RWPE1 (cell line): Measurements from ENCODE around the gene MTRF1.

Experiments
- CTCF ChIA-PET: fragments of 350-600 bp; sonication (Branson Sonifier 250); formaldehyde crosslinking; extraction: SDS; loops from one replicate; lab custom pipeline; 2021; lab: Yijun Ruan, JAX
- POLR2A ChIA-PET: fragments of 400-600 bp; formaldehyde crosslinking; extraction: SDS; loops from one replicate; lab custom pipeline; 2020; ENCODE audit warnings: antibody characterized with exemption; ENCODE audit not compliant: low non-redundant PET; lab: Yijun Ruan, JAX
- DNase-seq: peaks from one replicate; pipeline ENCODE4 v3.0.0; 2012; ENCODE audit warnings: low spot score
- H3K27ac ChIP-seq: fragments of 450-650 bp; 2 replicates; pipeline ENCODE4 v1.5.1; 2017
- CTCF ChIP-seq: fragments of 450-650 bp; conservative IDR thresholded peaks from 2 replicates; pipeline ENCODE4 v1.5.1; 2017; ENCODE audit warnings: low read depth, mild to moderate bottlenecking

Gene MTRF1

DNA sequence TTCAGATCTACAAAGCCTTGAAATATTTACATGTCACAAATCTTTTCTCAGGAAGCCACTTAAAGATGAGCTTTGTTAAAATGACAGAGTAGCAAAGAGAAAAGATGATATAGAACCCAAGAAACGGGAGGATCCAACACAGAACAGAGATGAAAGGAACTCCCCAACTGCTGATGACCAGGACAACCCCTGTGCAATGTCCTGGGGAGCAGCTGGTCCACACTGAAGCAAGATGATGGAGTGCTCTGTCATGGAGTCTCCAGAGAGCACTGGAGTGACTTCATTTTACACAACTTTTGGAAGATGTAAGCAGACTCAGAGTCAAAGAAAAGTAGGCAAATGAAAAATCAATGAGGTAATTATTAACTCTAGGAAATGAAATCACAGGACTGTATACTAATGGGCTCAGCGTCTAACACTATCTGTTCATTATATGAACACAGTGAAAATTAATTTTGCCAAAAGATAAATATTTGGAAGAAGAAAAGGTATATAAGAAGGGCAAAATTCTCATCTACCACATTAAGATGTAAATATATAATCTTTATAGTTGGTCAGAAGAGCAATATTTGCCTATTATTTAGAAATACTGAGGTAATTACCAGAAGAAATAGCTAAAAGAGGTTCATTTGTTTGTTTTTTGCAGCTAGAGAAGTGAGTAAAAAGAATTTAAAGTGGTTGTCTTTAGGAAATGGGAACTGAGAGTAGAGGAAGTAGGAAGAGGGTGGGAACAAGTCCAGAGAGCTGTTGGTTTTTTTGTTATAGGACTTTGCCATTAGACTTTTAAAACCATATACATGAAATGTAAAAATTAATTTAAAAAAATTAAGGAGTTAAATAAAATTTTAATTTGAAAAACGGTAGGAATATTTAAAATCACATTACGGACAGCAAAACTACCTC, 30.5 kb downstream of the MTRF1 start:
- TF ChIP-seq CTCF: no peak
- H3K27ac ChIP-seq: no peak overlapping the region
- DNase-seq: no peak
- ChIA-PET POLR2A (no interaction called here), CTCF (interaction anchor here (1.4 kb wide), 1 partner anchor 10 kb away, joined by 4 read pairs; no protein-coding TSS in a partner anchor)

DNA sequence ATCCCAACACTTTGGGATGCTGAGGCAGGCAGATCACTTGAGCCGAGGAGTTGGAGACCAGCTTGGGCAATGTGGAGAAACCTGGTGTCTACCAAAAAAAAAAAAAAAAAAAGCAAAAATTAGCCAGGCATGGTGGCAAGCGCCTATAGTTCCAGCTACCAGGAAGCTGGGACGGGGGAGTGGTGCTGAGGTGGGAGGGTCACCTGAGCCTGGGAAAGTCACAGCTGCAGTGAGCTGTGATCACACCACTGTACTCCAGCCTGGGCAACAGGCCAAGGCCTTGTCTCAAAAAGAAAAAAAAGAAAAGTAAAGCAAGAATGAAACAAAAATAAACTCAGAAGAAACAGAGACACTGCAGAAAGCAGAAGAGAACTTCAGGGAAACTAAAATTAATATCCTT, 31.6 kb downstream of the MTRF1 start:
- no peak for TF ChIP-seq CTCF
- no peak overlapping the region for H3K27ac ChIP-seq
- no peak for DNase-seq
- CTCF ChIA-PET: interaction anchor here (0.6 to 1.4 kb wide), 2 partner anchors 9 to 64 kb away, joined by 4 to 8 read pairs; no protein-coding TSS in a partner anchor
- POLR2A ChIA-PET: no interaction called here

DNA sequence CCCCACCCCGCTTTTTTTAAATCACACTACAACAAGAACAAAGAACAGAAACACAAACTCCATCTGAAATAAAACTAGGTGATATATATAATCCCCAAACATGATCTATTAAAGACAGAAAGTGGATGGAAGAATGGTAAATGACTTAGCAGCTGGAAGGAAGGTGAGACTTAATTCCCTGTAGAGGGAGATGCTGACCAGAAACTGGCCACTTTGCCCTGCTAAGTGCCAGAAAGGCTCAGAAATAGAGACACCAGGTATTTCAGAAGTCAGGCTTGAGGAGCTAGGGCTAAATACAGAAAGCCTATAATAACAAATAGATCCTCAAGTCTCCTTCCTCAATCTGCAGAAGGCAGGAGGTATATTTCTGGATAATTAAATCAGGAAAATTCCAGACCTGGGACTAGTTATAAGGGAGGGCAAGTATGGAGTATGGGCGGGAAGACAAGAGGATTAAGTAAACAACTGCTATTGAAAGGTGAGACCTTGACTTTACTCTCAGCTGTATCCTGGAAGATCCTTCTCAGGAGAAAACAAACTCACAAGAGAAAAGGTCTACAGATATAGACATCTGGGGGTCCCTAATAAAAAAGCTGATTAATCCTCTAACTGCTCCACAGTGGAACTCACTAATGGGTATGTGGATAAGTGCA, 32.2 kb downstream of the MTRF1 start:
- no peak overlapping the region for H3K27ac ChIP-seq
- CTCF ChIA-PET: interaction anchor here (1.4 kb wide), 1 partner anchor 8 kb away, joined by 4 read pairs; no protein-coding TSS in a partner anchor
- POLR2A ChIA-PET: no interaction called here
- TF ChIP-seq CTCF: no peak
- DNase-seq: no peak

- ChIA-PET CTCF (no interaction called here), POLR2A (no interaction called here)
- DNase-seq: no peak
- TF ChIP-seq CTCF: no peak
- H3K27ac ChIP-seq: no peak overlapping the region
Observed at GRCh38 chr13:41229356-41229755, 34.0 kb downstream of the MTRF1 start.

DNA sequence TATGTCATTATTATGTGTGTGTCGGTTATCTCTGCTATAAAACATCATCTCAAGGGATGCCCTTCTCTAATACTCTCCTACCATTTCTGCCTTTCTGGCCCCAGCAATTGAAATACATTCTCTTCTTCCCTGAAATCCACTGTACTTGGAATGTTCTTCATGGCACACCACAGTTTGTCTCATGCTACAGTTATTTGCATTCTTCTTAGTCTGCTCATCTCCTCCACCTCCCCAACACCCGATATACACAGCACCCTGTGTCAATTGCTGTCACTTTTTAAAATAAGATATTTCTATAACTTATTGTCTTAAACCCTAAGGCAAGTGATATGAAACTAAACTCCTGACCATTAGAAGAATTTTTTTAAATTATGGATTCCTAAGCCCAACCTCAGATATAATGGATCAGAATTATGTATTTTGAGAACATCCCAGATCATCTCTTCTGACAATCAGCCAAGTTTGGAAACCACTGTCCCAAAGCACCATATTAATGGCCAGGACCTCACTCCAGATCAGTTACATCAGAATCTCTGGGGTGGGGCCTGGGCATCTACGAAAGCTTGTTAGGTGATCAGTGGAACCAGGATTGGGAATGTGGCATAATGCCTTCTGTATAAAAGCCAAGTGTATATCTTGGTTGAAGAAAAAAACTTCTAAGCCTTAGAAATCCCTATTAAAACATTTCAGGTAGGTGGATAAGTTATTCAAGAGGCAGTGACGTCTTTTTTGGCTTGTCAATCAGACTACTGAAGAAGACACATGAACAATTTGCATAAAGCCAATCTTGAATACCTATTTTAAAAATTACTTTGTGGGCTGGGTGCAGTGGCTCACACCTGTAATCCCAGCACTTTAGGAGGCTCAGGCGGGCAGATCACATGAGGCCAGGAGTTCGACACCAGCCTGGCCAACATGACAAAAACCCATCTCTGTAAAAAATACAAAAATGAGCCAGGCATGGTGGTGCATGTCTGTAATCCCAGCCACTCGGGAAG, 39.0 kb downstream of the MTRF1 start:
- DNase-seq: peak; percentile 11
- CTCF ChIA-PET: no interaction called here

More for the DNA sequence above, 39.0 kb downstream of the MTRF1 start:
- no peak for TF ChIP-seq CTCF
- POLR2A ChIA-PET: no interaction called here
- no peak overlapping the region for H3K27ac ChIP-seq
